HL-60 (cell line): ENCODE results near the gene VIPAS39.
"Not testable (repeated sequence)": the region's sequence is repeated elsewhere in the genome, so short reads cannot be mapped to it uniquely, and the experiment has no call there.

Source experiments
- DNase-seq, 2 experiments: peaks; one replicate each; pipeline ENCODE4 v3.0.0-alpha.2; 2010 to 2020; ENCODE audit warnings: low read depth in 1 of 2, low spot score in 1 of 2
- H3K27ac ChIP-seq: fragments of 250-450 bp; sonication (Bioruptor Pico); replicated peaks from 2 replicates; pipeline ENCODE4 v1.5.1; 2020; ENCODE audit warnings: mild to moderate bottlenecking, moderate library complexity
- H3K27me3 ChIP-seq: fragments of 250-450 bp; sonication (Bioruptor Pico); 2 replicates; pipeline ENCODE4 v1.5.1; 2021; ENCODE audit warnings: mild to moderate bottlenecking, moderate library complexity; ENCODE audit not compliant: insufficient read depth, poor library complexity, severe bottlenecking
- H3K4me3 ChIP-seq: replicated peaks from 2 replicates; pipeline ENCODE4 v1.5.1; 2011; ENCODE audit warnings: mild to moderate bottlenecking, control low read depth, low read length; ENCODE audit not compliant: insufficient read depth
- CTCF ChIP-seq: IDR thresholded peaks from one replicate; pipeline ENCODE4 v1.5.1; 2011; ENCODE audit warnings: low read length, control low read depth, inconsistent platforms; ENCODE audit not compliant: insufficient read depth
- GABPA ChIP-seq: IDR thresholded peaks from 2 replicates; pipeline ENCODE4 v1.6.1; 2012; ENCODE audit warnings: low read depth
- POLR2AphosphoS5 ChIP-seq: IDR thresholded peaks from 2 replicates; pipeline ENCODE4 v1.6.1; 2012; ENCODE audit warnings: low read depth
- REST ChIP-seq: IDR thresholded peaks from 2 replicates; pipeline ENCODE4 v1.6.1; 2012; ENCODE audit warnings: low read depth; ENCODE audit not compliant: insufficient replicate concordance
- SPI1 ChIP-seq: IDR thresholded peaks from 2 replicates; pipeline ENCODE4 v1.6.1; 2012; ENCODE audit warnings: low read depth, mild to moderate bottlenecking, borderline replicate concordance

Gene VIPAS39

GRCh38 chr14:77423423-77423822 lies 34.0 kb downstream of the VIPAS39 start, which contains the start of gene NOXRED1:
TSS of gene NOXRED1 (minus strand) at chr14:77423523. CDS start at chr14:77422889, 634 bp downstream.
- Histone ChIP-seq H3K27me3 (no peaks in the 10 kb centered on the region), H3K4me3 (no peak within 1 kb of the TSS), H3K27ac (no peak within 1 kb of the TSS)
- TF ChIP-seq CTCF (no peak), REST (no peak), GABPA (no peak), POLR2AphosphoS5 (no peak), SPI1 (no peak)
- DNase-seq: no peak

GRCh38 chr14:77421201-77421600 lies 36.2 kb downstream of the VIPAS39 start:
- TF ChIP-seq REST: no peak
- TF ChIP-seq GABPA: no peak
- no peak for TF ChIP-seq SPI1
- TF ChIP-seq POLR2AphosphoS5: no peak
- no peak for TF ChIP-seq CTCF

GRCh38 chr14:77416836-77417235 lies 40.6 kb downstream of the VIPAS39 start:
- Histone ChIP-seq H3K27me3 (no peaks in the 10 kb centered on the region), H3K27ac (no peak overlapping the region), H3K4me3 (no peak overlapping the region)
- TF ChIP-seq GABPA (no peak), SPI1 (no peak)
- no peak for DNase-seq

More at GRCh38 chr14:77421201-77421600, 36.2 kb downstream of the VIPAS39 start:
- Histone ChIP-seq H3K4me3 (no peak overlapping the region), H3K27ac (no peak overlapping the region), H3K27me3 (no peaks in the 10 kb centered on the region)
- no peak for DNase-seq

- DNase-seq, H3K4me3 ChIP-seq, H3K27me3 ChIP-seq, H3K27ac ChIP-seq: not testable (repeated sequence)
Measured at GRCh38 chr14:77416098-77416497, 41.3 kb downstream of the VIPAS39 start.

GRCh38 chr14:77415403-77416030 lies 41.9 kb downstream of the VIPAS39 start:
- not testable (repeated sequence) for DNase-seq, H3K27ac ChIP-seq, H3K27me3 ChIP-seq, H3K4me3 ChIP-seq
